ENCODE data around the gene SELENBP1.
"Not testable (repeated sequence)": the region's sequence is repeated elsewhere in the genome, so short reads cannot be mapped to it uniquely, and the experiment has no call there.

SELENBP1 gene

GRCh38 chr1:151372058-151372934 lies at the start of gene SELENBP1:
Gene SELENBP1, minus strand, starts transcription at chr1:151372705. Its CDS starts 64 bp downstream, at chr1:151372641.
- peak; percentile 39 for DNase-seq

DNA sequence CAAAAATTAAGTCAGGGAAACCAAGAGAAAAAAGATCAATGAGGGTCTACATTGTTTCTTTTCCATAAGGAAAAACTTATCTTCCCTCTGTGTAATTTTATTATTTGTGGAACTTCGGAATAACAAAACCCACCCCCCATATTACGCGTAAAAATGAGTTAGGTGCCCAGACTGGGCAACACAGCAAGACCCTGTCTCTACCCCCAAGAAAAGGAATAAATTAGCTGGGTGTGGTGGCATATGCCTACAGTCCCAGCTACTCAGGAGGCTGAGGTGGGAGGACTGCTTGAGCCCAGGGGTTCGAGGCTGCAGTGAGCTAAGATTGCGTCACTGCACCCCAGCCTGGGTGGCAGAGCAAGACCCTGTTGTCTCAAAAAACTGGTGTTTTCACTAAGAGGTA lies 47.3 kb upstream of the SELENBP1 start:
- DNase-seq: no peak

DNA sequence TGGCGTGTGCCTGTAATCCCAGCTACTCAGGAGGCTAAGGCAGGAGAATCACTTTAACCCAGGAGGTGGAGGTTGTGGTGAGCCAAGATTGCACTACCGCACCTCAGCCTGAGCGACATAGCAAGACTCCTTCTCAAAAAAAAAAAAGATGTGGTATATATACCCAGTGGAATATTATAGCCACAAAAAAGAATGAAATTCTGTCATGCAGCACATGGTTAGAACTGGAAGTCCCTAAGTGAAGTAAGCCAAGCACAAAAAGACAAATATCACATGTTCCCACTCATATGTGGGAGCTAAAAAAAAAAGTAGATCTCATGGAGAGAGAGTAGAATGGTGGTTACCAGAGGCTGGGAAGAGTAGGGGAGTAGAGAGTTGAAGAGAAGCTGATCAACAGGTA lies 45.6 kb upstream of the SELENBP1 start:
- DNase-seq: no peak

DNA sequence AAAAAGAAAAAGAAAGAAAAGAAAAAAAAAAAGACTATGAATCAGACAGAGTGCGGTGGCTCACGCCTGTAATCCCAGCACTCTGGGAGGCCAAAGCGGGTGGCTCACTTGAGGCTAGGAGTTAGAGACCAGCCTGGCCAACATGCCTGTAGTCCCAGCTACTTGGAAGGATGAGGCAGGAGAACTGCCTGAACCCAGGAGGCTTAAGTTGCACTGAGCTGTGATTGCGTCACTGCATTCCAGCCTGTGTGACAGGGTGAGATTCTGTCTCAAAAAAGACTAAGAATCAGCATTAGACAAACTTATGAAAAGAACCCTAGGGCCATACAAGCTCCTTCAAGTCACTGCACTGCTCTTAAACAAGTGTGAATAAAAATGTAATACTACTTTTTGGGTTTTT lies 43.7 kb upstream of the SELENBP1 start:
- no peak for DNase-seq

GRCh38 chr1:151411884-151412283 lies 39.4 kb upstream of the SELENBP1 start:
- DNase-seq: no peak

GRCh38 chr1:151408891-151409290 lies 36.4 kb upstream of the SELENBP1 start:
- DNase-seq: no peak

DNA sequence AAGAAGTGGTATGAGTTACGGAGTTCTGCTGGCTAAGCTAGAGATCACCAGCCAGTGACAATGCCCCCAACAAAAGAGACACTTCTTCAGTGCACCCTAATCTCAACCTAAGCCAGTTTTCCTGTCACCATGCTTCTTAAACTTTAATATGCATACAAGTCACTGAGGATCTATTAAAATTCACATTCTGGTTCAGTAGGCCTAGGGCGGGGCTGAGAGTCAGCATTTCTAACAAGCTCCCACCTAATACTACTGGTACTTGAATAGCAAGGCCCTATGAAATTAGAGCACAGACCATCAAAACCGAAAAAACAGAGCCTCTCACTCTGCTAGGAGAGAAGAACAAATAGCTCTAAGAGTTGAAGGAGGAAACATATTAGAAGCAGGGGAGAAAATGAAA lies 34.8 kb upstream of the SELENBP1 start:
- DNase-seq: no peak

DNA sequence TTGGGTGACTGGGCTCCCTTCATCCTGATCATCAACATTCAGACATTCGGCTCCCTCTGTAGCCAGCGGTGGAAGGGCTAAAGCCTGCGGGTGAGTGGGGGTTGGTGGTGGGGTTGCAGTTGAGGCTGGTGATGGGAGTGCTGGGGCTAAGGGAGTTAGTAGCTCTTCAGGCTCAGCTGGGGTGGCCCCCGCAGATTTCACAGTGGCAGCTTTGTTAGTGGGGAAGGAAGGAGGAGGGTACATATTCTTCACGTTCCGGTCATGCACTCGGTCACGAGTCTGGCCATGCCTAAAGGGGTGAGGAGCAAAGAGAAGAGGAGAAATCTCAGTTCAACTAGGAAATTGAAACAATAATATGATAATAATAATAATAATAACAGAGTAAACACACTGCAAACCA lies 33.7 kb upstream of the SELENBP1 start:
- DNase-seq: no peak

GRCh38 chr1:151405187-151405951 lies 32.9 kb upstream of the SELENBP1 start:
- DNase-seq: no peak

DNA sequence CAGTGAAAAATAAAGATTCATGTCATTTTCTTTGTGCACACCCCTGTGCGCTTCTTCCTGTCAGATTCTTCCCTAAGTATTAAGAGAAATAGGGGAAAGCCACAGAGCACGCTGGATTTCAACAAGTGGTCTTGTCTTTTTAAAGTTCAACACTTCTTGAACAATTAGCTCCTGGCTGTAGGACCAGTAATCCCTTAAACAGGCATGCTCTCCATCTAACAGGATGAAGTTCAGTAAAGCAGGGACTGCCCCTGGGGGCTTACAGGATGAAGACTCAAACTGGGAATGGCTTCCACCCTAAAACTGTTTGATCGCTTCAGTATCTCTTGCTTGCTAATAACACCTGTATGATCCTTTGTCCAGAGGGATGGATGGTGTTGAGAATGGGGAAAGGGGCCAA lies 31.1 kb upstream of the SELENBP1 start:
- DNase-seq: no peak

DNA sequence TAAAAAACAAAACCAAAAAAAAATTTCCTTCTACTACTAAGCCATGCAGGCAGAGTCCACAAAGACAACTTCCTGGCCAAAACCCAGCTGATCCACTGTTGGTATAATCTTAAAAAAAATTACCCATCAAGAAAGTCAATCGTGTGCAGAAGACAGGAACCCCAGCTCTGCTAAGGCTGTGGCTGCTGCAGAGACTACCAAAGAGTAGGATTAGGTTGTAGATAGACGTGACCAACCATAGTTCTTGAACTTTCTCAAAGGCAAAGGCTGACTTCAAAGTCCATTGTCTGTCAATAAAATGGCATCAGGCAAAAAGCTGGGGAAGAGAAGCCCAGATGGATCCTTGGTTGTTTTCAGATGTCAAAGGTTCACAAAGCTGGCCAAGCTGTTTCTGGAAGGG lies 30.3 kb upstream of the SELENBP1 start:
- DNase-seq: no peak

GRCh38 chr1:151401860-151402259 lies 29.4 kb upstream of the SELENBP1 start:
- no peak for DNase-seq

- no peak for DNase-seq
These were observed 28.8 kb upstream of the SELENBP1 start for GRCh38 chr1:151401125-151401788.

- peak; percentile 96 for DNase-seq
These were observed 27.0 kb upstream of the SELENBP1 start, which contains the start of gene PSMB4 for GRCh38 chr1:151399324-151400171. Gene PSMB4, plus strand, starts transcription at chr1:151399573. Its CDS starts 15 bp downstream, at chr1:151399588.

GRCh38 chr1:151396265-151396664 lies 23.8 kb upstream of the SELENBP1 start:
- not testable (repeated sequence) for DNase-seq

DNA sequence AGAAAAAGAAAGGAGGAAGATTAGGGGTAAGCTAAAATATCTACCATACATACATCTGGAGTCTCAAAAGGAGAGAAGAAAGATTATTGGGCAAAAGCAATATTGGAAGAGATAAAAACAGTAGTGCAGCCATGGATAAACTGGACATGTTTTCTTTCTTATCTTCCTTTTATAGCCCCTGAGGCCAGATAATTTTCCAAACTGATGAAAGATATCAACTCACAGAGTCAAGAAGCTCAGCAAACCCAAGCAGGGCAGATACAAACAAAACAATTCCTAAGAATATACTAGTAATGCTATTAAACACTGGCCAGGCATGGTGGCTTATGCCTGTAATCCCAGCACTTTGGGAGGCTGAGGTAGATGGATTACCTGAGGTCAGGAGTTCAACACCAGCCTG lies 21.1 kb upstream of the SELENBP1 start:
- no peak for DNase-seq

DNA sequence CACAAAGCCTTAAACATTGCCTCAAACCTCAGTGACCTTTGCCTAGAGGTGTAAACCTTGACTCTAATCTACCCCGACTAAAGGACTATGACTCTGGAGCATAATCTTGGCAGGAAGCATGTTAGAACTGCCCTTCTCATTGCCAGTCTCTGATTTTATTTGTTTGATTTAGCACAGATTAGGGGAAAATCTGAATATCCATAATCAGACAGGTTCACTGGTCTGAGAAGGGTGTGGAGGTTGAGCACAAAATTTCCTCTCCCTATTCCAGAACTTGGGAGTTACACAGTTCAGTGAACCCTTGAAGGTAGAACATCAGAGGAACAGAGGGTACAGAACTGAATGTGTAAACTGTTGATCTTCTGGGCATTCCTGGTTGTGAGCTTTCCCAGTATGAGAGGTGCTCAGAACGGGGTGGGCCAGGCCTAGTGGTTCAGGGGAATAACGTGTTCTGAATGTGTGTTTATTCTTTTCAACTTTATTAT lies 18.6 kb upstream of the SELENBP1 start:
- no peak for DNase-seq

DNA sequence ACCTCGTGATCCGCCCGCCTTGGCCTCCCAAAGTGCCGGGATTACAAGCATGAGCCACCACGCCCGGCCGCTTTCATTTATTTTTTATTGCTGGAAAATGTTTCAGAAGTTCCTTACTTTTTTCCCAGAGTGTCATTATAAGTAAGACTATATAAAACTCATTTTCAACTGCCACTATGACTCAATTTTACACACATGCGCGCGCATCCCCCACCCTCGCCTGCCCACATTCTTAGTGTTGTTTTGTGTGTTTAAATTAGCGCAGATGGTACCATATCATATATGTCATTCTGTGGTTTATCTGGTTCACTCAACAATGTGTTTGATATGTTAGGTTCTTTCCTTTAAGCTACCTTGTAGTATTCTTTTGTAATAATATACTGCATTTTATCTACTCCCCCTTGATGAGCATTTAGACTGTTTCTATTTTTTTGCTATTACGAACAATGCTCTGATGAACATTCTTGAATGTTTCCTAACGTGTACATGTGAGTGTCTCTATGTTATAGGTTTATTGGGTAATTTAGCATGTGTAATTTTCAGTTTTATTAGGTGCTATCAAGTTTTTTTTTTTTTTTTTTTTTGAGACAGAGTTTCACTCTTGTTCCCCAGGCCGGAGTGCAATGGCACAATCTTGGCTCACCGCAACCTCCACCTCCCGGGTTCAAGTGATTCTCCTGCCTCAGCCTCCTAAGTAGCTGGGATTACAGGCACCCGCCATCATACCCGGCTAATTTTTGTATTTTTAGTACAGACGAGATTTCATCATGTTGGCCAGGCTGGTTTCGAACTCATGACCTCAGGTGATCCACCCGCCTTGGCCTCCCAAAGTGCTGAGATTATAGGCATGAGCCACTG lies 17.9 kb upstream of the SELENBP1 start:
- not testable (repeated sequence) for DNase-seq

DNA sequence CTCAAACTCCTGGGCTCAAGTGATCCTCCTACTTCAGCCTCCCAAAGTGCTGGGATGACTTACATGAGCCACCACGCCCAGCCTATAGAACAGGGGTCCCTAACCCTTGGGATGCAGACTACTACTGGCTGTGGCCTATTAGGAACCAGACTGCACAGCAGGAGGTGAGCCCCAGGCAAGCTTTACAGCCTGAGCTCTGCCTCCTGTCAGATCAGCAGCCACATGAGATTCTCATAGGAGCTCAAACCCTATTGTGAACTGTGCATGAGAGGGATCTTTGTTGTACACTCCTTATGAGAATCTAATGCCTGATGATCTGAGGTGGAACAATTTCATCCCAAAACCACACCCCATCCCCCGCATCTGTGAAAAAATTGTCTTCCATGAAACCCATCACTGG lies 13.5 kb upstream of the SELENBP1 start:
- DNase-seq: no peak

- no peak for DNase-seq
These were observed 12.1 kb upstream of the SELENBP1 start for GRCh38 chr1:151384584-151384983.

All from NCI-H2171 treated with DMSO at 0.1 percent for 48 hours (cell line).